ENCODE data around the gene PCARE.
"Not testable (repeated sequence)": the region's sequence is repeated elsewhere in the genome, so short reads cannot be mapped to it uniquely, and the experiment has no call there.

PCARE gene

DNA sequence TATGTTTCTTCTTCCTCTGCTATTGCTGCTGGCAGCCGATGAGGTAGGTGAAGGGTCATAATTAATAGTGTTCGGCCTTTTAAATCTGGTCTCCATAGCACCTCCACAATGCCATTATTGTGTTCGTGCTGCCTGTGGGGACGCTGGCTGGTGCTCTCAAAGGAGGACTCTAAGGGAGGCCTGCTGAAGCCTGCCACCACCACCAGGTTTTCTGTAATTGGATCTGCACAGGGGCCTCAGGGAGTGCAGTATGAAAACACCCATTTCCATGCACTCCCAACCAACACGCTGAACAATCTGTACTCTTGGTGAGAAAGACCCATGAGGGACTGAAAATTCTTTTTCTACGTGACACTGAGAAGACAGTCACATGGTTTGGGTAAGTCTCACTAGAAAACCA, 23.2 kb upstream of the PCARE start:
- DNase-seq (ENCODE audit: low read depth, low spot score): no peak

- no peak for DNase-seq (ENCODE audit: low read depth, low spot score)
Observed at GRCh38 chr2:29096969-29097368, 22.6 kb upstream of the PCARE start.

DNA sequence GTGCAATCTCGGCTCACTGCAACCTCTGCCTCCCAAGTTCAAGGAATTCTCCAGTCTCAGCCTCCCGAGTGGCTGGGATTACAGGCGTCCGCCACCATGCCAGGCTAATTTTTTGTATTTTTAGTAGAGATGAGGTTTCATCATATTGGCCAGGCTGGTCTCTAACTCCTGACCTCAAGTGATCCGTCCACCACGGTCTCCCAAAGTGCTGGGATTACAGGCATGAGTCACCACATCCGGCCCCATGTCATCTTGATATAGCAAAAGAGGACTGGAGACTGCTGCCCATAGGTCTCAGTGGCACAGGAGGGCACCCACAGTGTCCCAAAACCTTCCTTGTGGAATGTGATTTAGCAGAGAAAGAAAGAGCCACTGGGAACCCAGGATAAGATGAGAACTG, 16.0 kb upstream of the PCARE start:
- DNase-seq (ENCODE audit: low read depth, low spot score): not testable (repeated sequence)

DNA sequence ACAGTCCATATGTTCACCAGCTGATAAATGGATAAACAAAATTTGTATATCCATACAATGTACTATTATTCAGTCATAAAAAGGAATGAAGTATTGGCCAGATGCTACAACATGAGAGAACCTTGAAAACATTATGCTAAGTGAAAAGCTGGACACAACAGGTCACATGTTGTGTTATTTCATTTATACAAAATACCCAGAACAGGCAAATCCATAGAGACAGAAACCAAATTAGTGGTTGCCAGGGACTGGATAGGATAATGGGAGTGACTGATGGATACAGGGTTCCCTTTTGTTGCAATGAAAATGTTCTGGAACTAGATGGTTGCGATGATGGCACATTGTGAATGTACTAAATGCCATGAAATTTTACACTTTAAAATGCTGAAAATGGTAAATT, 10.2 kb upstream of the PCARE start:
- no peak for DNase-seq (ENCODE audit: low read depth, low spot score)

GRCh38 chr2:29082804-29083495, 8.6 kb upstream of the PCARE start:
- DNase-seq (ENCODE audit: low read depth, low spot score): no peak

- no peak for DNase-seq (ENCODE audit: low read depth, low spot score)
Observed at GRCh38 chr2:29080886-29081743, 6.8 kb upstream of the PCARE start.

DNA sequence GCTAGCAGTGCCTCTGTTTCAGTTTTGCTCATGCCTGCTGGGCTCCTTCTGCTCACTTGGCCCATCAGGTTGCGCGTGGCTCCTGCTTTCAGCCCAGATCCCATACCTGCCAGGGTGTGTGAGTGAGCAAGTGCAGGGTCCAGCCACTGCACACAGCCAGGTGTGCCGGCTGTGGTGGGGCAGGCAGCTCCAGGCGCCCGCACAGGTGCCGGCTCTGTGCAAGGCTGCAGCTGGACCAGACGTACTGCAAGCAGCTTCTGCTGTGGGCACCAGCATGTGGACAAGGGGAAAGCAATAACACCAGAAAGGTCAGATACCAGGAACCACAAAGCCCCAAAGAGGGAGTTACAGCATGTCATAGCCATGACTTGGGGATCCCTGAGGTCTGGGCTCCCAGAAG, 5.6 kb upstream of the PCARE start:
- no peak for DNase-seq (ENCODE audit: low read depth, low spot score)

GRCh38 chr2:29075894-29076705, 1.8 kb upstream of the PCARE start:
- DNase-seq (ENCODE audit: low read depth, low spot score): no peak

- DNase-seq (ENCODE audit: low read depth, low spot score): no peak
Observed at GRCh38 chr2:29073933-29074332, 390 bp downstream of the PCARE start.

DNA sequence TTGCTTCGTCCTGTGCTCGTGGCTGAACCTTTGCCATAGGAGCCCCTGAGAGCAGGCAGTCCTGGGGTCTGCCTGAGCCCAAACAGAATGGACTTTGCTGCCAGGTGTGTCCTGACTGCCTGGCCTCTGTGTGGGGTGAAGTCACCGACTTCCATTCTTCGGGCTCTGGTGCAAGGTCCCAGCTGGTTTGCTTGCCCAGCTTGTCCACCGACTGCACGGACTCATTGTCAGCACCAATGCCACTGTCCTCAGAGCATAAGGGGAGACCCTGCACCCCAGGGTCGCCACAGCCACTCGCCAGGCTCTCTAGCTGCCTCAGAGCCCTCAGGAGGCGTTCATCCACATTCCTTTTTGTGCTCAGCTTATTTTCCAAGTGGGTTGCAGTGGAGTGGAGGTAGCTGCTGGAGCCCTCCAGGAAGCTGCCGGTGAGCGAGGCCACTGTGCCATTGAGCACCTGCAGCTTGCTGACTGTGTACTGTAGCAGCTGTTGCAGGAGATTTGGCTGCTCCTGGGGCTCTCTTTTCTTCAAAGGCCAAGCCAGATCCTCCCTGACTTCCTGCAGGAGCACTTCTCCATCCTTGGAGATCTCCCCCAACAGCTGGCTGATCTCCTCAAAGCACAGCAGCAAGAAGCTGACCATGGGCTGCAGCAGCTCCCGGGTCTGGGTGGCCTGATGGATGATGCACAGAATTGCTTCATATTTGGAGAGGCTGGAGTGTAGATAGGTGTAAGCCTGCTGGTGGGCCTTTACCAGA, 1.2 kb downstream of the PCARE start:
- DNase-seq (ENCODE audit: low read depth, low spot score): no peak

DNA sequence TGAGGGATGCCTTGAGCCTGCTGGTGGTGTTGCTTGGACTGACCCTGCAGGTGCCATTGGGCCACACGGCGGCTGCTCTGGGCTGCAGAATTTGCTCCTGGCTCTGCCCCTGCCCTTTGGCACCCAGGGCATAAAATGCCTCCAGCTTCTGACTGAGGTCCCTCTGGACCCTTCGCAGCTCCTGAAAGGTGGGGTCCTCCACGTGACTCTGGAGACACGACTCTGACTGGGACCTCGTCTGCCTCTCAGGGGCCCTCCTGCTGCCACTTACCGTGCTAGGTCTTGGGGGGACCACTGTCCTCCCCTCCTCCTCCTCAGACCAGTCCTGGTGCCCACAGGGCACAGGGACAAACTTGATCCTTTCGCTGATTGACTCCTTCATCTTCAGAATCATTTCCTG, 2.1 kb downstream of the PCARE start:
- no peak for DNase-seq (ENCODE audit: low read depth, low spot score)

DNA sequence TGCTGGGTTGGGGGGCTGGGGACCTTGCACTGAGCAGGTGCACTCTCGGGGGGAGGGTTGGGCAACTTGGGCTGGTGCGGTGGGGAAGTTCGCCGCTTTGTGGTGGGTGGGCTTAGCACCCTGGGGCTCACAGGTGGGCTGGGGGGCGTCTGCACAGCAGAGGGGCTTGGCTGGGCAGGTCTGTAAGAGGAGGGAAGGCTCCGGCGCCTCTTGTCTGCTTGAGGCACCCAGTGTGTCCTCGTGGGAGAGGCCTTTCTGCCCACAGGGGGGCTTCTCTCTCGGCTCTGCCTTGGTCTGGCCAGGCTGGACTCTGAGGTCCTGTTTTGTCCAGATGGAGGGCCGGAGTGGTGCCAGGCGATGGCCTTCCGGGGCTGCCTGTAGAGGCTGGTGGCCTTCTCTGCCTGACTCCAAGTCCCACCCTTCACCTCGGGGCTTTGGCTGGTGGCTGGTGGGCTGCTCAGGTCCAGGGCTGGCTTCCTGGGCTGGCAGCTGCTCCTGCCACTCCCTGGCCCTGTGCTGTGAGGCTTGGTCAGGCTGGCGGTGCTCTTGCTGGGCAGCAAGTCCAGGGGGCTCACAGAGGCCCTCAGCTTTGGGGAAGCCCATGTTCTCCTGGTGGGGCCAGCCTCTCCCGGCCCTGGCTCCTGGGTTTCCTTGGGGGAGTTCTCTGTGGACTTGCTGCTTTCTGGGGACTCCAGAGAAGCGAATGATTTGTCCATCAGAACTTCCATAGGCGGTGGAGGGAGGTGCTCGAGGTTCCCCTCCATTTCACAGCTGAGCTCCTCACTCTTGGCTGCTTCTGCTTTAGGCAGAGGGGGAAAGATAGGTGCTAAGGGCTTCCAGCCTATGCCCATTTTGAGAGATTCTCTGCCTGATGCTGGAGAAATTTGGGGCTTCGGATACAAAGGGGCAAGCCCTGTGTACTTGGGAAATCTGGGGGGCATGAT, 3.0 kb downstream of the PCARE start:
- DNase-seq (ENCODE audit: low read depth, low spot score): no peak

DNA sequence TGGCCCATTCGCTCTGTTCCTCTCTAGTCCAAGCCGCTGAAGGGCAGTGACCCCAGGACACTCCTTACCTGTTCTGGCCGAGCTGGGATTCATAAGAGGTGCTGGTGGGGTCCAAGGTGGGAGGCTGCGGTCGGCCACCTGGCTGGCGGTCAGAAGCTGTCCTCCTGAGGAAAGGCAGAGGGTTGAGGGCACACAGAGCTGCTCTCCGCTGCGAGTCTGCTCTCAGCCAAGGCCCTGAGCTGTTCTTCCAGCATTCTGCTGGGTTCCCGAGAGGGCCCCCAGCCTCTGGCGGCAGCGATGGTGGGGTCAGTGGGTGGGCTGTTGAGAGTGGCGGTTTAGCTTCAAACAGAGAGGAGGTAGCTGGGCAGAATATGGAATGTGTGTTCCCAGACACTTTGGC, 3.8 kb downstream of the PCARE start:
- no peak for DNase-seq (ENCODE audit: low read depth, low spot score)

GRCh38 chr2:29068513-29068912, 5.8 kb downstream of the PCARE start:
- no peak for DNase-seq (ENCODE audit: low read depth, low spot score)

DNA sequence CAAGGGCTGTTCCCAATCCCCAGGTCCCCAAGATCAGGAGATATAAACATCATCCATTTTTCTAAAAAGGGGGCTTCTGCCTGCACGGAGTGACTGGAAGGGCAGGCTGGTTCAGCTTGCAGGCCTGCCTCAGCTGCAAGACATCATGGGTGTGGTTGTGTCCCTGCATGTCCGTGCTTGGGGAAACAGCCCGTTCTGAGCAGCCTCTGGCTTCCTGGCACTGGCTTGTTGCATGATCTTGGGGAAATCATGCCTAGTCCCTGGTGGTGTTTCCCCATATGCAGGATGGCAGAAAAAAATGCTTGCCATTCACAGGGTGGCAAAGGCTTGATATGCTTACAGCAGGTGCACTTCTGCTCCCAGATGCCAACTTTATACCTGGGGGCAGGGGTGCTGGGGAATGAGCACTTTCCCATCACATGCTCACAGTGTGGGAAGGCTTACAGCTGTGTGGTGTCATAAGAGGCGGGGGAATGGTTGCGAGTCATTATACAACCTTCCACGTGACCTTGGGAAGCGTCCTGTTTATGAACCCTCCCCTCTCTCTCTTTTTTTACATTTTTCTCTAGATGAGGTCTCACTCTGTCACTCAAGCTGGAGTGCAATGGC, 7.2 kb downstream of the PCARE start:
- no peak for DNase-seq (ENCODE audit: low read depth, low spot score)

GRCh38 chr2:29066271-29066860, 8.0 kb downstream of the PCARE start:
- DNase-seq (ENCODE audit: low read depth, low spot score): no peak

GRCh38 chr2:29065068-29065811, 9.1 kb downstream of the PCARE start:
- no peak for DNase-seq (ENCODE audit: low read depth, low spot score)

GRCh38 chr2:29064746-29065067, 9.6 kb downstream of the PCARE start:
- DNase-seq (ENCODE audit: low read depth, low spot score): no peak

DNA sequence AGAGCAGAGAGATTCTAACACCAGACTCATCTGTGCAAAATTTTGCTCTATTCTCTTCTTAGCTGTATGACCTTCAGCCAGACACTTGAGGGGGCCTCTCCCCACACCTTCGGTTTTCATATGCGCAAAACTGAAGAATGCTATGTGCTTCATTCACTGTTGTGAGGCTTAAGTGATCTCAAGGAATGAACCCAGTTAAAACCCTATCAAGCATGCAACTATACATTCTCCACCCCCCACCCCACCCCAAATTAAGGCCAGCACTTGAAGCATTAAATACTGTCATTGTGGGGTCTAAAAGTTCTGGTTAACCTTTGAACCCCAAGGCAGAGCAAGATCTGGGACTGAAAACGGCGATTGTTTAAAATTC, 10.0 kb downstream of the PCARE start:
- no peak for DNase-seq (ENCODE audit: low read depth, low spot score)

Data from activated naive CD8-positive, alpha-beta T cell treated with anti-CD3 and anti-CD28 coated beads, Interleukin-2, amount 50 U/mL, for 16 hours (primary cell).